ENCODE results near the gene KIAA1191. TPM values are rescaled to one million over a fixed set of nuclear protein-coding genes. Genes with fewer than 3 reads are reported as not detected.

Gene KIAA1191
- total RNA-seq, 2 donors from 2014 or later, result 135 to 172 TPM

DNA sequence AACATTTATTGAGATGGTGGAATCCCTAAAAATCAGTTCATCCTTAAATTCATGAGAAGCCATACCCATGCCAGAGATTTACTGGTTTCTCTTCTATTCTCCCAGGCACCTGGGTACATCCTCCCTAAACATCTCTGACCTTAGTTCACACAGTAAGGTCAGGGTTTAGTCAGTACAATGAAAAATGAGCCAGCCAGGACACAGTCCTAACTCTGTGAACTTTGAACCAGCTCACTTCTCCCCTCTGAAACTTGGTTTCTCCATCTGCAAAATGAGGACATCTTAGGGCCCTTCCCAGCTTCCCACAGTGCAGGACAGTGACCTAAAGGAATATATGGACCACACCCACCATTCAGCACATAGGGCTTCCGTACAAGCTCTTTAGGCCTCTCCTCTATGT is 24.9 kb upstream of the KIAA1191 start:
- Histone ChIP-seq H3K9ac (ENCODE audit: extremely low read depth, low read length, poor library complexity, severe bottlenecking) (no peak overlapping the region), H3K36me3 (ENCODE audit: control insufficient read depth, insufficient read depth, low read length) (peaks cover 61% of the 10 kb centered on the region), H3K4me3 (ENCODE audit: low read length) (no peak overlapping the region), H3K27me3 (ENCODE audit: control insufficient read depth, insufficient read depth, low read length, poor library complexity, severe bottlenecking) (no peaks in the 10 kb centered on the region), H3K9me3 (ENCODE audit: control insufficient read depth, low read length) (no peaks in the 10 kb centered on the region), H3K4me1 (ENCODE audit: control insufficient read depth, insufficient read depth, low read length) (peaks cover 6% of the 10 kb centered on the region), H3K27ac (ENCODE audit: low read depth, low read length) (no peak overlapping the region)
- no peaks in the 10 kb centered on the region for H3K27me3 Mint-ChIP-seq (ENCODE audit: insufficient read depth)
- peak overlapping the region; percentile 87 for H3K4me3 Mint-ChIP-seq
- no peaks in the 10 kb centered on the region for H3K9me3 Mint-ChIP-seq
- DNase-seq, result no peak
- no peak overlapping the region for H3K27ac Mint-ChIP-seq
- 91% methylated on average over 1 of the region's 1 CpG; no CpG with 5 or more reads in 1 of the 2 experiments for WGBS, 2 experiments (ENCODE audit: insufficient coverage in 1 of 2, insufficient read length in 1 of 2)
- H3K36me3 Mint-ChIP-seq (ENCODE audit: low read depth), result peaks cover 36% of the 10 kb centered on the region
- peaks cover 12% of the 10 kb centered on the region for H3K4me1 Mint-ChIP-seq
- TF ChIP-seq CTCF (conservative IDR thresholded peaks at IDR 0.05), result no peak

DNA sequence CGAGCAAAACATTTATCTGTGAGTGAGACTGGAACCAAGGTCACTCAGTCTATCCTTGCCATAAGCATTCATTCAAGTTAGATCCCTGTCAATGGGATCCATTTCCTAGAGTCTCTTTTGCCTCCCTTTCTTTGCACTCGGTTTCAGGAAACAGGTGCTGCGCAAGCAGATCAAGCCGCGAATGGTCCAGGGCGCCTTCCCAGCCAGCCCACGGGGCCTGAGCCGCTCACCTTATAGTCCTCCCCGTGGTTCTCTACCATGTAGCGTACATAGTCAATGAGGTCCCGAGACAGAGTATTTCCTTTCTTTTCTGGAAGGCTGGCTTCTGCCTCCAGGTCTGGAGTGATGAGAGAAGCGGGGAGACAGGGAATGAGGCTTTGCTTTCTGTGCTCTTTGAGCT is 23.4 kb upstream of the KIAA1191 start:
- H3K36me3 Mint-ChIP-seq (ENCODE audit: low read depth), result peaks cover 46% of the 10 kb centered on the region
- H3K9ac ChIP-seq (ENCODE audit: extremely low read depth, low read length, poor library complexity, severe bottlenecking), result no peak overlapping the region
- H3K36me3 ChIP-seq (ENCODE audit: control insufficient read depth, insufficient read depth, low read length), result peaks cover 52% of the 10 kb centered on the region
- no peak overlapping the region for H3K27ac ChIP-seq (ENCODE audit: low read depth, low read length)
- H3K4me3 Mint-ChIP-seq, result no peak overlapping the region
- H3K9me3 Mint-ChIP-seq, result no peaks in the 10 kb centered on the region
- no peak overlapping the region for H3K27ac Mint-ChIP-seq
- peaks cover 12% of the 10 kb centered on the region for H3K4me1 Mint-ChIP-seq
- WGBS, 2 experiments (ENCODE audit: insufficient coverage in 1 of 2, insufficient read length in 1 of 2), result 95 to 96% methylated on average over 10 to 12 of the region's 12 CpGs
- H3K9me3 ChIP-seq (ENCODE audit: control insufficient read depth, low read length), result no peaks in the 10 kb centered on the region
- TF ChIP-seq CTCF (conservative IDR thresholded peaks at IDR 0.05), result no peak
- H3K4me1 ChIP-seq (ENCODE audit: control insufficient read depth, insufficient read depth, low read length), result peaks cover 6% of the 10 kb centered on the region
- H3K4me3 ChIP-seq (ENCODE audit: low read length), result no peak overlapping the region
- H3K27me3 ChIP-seq (ENCODE audit: control insufficient read depth, insufficient read depth, low read length, poor library complexity, severe bottlenecking), result no peaks in the 10 kb centered on the region
- no peak for DNase-seq
- H3K27me3 Mint-ChIP-seq (ENCODE audit: insufficient read depth), result no peaks in the 10 kb centered on the region

DNA sequence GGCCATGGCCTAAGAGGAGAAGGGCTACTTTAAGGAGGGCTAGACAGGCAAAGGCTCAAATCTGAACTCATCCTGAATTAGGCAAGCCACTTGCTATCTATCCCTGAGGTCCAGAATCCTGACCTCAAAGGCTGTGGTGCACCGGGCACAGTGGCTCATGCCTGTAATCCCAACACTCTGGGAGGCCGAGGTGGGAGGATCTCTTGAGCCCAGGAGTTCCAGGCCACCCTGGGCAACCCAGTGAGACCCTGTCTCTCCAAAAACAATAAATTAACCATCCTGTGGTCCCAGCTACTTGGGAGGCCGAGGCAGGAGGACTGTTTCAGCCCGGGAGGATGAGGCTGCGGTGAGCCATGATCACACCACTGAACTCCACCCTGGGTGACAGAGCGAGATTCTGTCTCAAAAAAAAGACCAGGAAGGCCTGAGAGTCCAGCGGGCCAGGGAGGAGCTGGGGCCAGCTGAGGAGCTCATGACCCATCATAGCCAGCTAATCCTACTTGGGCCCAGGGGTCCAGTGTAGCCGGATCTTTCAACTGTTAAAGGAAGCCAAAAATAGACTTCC is 22.9 kb upstream of the KIAA1191 start:
- Histone ChIP-seq H3K36me3 (ENCODE audit: control insufficient read depth, insufficient read depth, low read length) (peaks cover 52% of the 10 kb centered on the region), H3K9ac (ENCODE audit: extremely low read depth, low read length, poor library complexity, severe bottlenecking) (no peak overlapping the region), H3K27ac (ENCODE audit: low read depth, low read length) (no peak overlapping the region), H3K27me3 (ENCODE audit: control insufficient read depth, insufficient read depth, low read length, poor library complexity, severe bottlenecking) (no peaks in the 10 kb centered on the region), H3K9me3 (ENCODE audit: control insufficient read depth, low read length) (no peaks in the 10 kb centered on the region), H3K4me3 (ENCODE audit: low read length) (no peak overlapping the region), H3K4me1 (ENCODE audit: control insufficient read depth, insufficient read depth, low read length) (peaks cover 6% of the 10 kb centered on the region)
- 94 to 96% methylated on average over 4 to 8 of the region's 8 CpGs for WGBS, 2 experiments (ENCODE audit: insufficient coverage in 1 of 2, insufficient read length in 1 of 2)
- no peak overlapping the region for H3K4me3 Mint-ChIP-seq
- H3K9me3 Mint-ChIP-seq, result no peaks in the 10 kb centered on the region
- H3K27ac Mint-ChIP-seq, result no peak overlapping the region
- no peaks in the 10 kb centered on the region for H3K27me3 Mint-ChIP-seq (ENCODE audit: insufficient read depth)
- no peak for TF ChIP-seq CTCF (conservative IDR thresholded peaks at IDR 0.05)
- H3K36me3 Mint-ChIP-seq (ENCODE audit: low read depth), result peaks cover 49% of the 10 kb centered on the region
- H3K4me1 Mint-ChIP-seq, result peaks cover 9% of the 10 kb centered on the region
- no peak for DNase-seq

Measured in endodermal cell (in vitro differentiated cells).